Measurements from ENCODE around the gene RPTOR. TPM values are rescaled to one million over a fixed set of nuclear protein-coding genes. Genes with fewer than 3 reads are reported as not detected.

The RPTOR gene
- total and polyA plus RNA-seq, 10 of the 15 experiments (the other 5 are each of a cell fraction or from before 2014, with no cell fraction given): 0.18 to 32.1 (median 7.8) TPM

GRCh38 chr17:80649200-80649644, 104.6 kb downstream of the RPTOR start (continued):
- TF ChIP-seq MEF2A (IDR thresholded peaks at IDR 0.05; ENCODE audit: insufficient read depth, low read depth, low read length): no peak
- TF ChIP-seq, protein P1, sequence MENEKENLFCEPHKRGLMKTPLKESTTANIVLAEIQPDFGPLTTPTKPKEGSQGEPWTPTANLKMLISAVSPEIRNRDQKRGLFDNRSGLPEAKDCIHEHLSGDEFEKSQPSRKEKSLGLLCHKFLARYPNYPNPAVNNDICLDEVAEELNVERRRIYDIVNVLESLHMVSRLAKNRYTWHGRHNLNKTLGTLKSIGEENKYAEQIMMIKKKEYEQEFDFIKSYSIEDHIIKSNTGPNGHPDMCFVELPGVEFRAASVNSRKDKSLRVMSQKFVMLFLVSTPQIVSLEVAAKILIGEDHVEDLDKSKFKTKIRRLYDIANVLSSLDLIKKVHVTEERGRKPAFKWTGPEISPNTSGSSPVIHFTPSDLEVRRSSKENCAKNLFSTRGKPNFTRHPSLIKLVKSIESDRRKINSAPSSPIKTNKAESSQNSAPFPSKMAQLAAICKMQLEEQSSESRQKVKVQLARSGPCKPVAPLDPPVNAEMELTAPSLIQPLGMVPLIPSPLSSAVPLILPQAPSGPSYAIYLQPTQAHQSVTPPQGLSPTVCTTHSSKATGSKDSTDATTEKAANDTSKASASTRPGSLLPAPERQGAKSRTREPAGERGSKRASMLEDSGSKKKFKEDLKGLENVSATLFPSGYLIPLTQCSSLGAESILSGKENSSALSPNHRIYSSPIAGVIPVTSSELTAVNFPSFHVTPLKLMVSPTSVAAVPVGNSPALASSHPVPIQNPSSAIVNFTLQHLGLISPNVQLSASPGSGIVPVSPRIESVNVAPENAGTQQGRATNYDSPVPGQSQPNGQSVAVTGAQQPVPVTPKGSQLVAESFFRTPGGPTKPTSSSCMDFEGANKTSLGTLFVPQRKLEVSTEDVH (IDR thresholded peaks at IDR 0.05; ENCODE audit: low read depth, partially characterized antibody): no peak

GRCh38 chr17:80649672-80650330, 105.2 kb downstream of the RPTOR start:
- ChIA-PET CTCF (interaction anchor here (0.7 to 1.5 kb wide), 6 partner anchors 10 to 223 kb away, joined by 3 to 5 read pairs (median 3); no protein-coding TSS in a partner anchor), RAD21 (ENCODE audit: unreplicated experiment) (no interaction called here), SMC1A (ENCODE audit: uncharacterized antibody, unreplicated experiment) (no interaction called here), POLR2A (no interaction called here)
- 73% methylated on average over 14 of the region's 14 CpGs for WGBS (ENCODE audit: insufficient coverage, insufficient replicate concordance, low lambda C conversion rate, missing lambda C conversion rate)
- peaks cover 6% of the 10 kb centered on the region for H3K79me2 ChIP-seq (ENCODE audit: control insufficient read depth, insufficient read depth, low read length)
- no peak overlapping the region for H3K9ac ChIP-seq (ENCODE audit: control insufficient read depth, insufficient read depth, low read length)
- FAIRE-seq: no peak
- in situ Hi-C loops (cut with MboI) (no loop called here), intact Hi-C loops (cut with micrococcal nuclease; ENCODE audit: unreplicated experiment) (no loop called here)
- H3K4me1 ChIP-seq (ENCODE audit: control insufficient read depth, insufficient read depth, low read length): peaks cover 4% of the 10 kb centered on the region
- peak in 1 of 2 experiments; percentile 72; a peak in 2 of 3 replicates for TF ChIP-seq EGR1 (IDR thresholded peaks at IDR 0.05; ENCODE audit: borderline replicate concordance in 1 of 2, low read depth in 2 of 2, low read length in 2 of 2)
- TF ChIP-seq, protein P2, sequence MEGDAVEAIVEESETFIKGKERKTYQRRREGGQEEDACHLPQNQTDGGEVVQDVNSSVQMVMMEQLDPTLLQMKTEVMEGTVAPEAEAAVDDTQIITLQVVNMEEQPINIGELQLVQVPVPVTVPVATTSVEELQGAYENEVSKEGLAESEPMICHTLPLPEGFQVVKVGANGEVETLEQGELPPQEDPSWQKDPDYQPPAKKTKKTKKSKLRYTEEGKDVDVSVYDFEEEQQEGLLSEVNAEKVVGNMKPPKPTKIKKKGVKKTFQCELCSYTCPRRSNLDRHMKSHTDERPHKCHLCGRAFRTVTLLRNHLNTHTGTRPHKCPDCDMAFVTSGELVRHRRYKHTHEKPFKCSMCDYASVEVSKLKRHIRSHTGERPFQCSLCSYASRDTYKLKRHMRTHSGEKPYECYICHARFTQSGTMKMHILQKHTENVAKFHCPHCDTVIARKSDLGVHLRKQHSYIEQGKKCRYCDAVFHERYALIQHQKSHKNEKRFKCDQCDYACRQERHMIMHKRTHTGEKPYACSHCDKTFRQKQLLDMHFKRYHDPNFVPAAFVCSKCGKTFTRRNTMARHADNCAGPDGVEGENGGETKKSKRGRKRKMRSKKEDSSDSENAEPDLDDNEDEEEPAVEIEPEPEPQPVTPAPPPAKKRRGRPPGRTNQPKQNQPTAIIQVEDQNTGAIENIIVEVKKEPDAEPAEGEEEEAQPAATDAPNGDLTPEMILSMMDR (IDR thresholded peaks at IDR 0.05 in 2 of 3, conservative IDR thresholded peaks at IDR 0.05 in 1 of 3; ENCODE audit: control insufficient read depth in 2 of 3, extremely low read depth in 1 of 3, insufficient read depth in 1 of 3, low read depth in 3 of 3, low read length in 3 of 3): peak; percentile 28 to 46 (median 39)
- no peak for TF ChIP-seq PAX5 (IDR thresholded peaks at IDR 0.05; ENCODE audit: borderline replicate concordance, low read depth, low read length)
- TF ChIP-seq SMC3 (IDR thresholded peaks at IDR 0.05; ENCODE audit: borderline replicate concordance, low read length): peak; percentile 21; the same call in 1 of the 2 replicates
- no peak for TF ChIP-seq GATAD2B (conservative IDR thresholded peaks at IDR 0.05; ENCODE audit: low read depth)
- TF ChIP-seq EED (IDR thresholded peaks at IDR 0.05; ENCODE audit: low read depth): peak; percentile 42; the same call in 1 of the 2 replicates
- no peak for TF ChIP-seq ETV6 (conservative IDR thresholded peaks at IDR 0.05 in 1 of 2, IDR thresholded peaks at IDR 0.05 in 1 of 2; ENCODE audit: borderline replicate concordance in 1 of 2, low read depth in 1 of 2)
- TF ChIP-seq RAD21 (IDR thresholded peaks at IDR 0.05; ENCODE audit: insufficient read depth, low read depth, low read length): peak; percentile 36
- TF ChIP-seq BACH1 (IDR thresholded peaks at IDR 0.05; ENCODE audit: borderline replicate concordance): no peak
- no peak for TF ChIP-seq ZBED1 (IDR thresholded peaks at IDR 0.05; ENCODE audit: borderline replicate concordance)
- no peaks in the 10 kb centered on the region; the same call in 2 of the 3 replicates for H3K9me3 ChIP-seq (replicated peaks; ENCODE audit: control insufficient read depth, insufficient read depth, low read length)
- H3K4me2 ChIP-seq (ENCODE audit: control insufficient read depth, insufficient read depth): 0 out of 2 replicates have a peak overlapping the region, but pooled peaks have one; percentile 2
- no TSS peak for BruUV-seq (replicated peaks)
- ATAC-seq: peak; percentile 66
- DNase-seq (ENCODE audit: low read depth, low spot score): no peak
- no peak overlapping the region for H3K27ac ChIP-seq (ENCODE audit: control insufficient read depth, insufficient read depth)
- H3K27me3 ChIP-seq (replicated peaks in 1 of 2; ENCODE audit: control insufficient read depth in 2 of 2, insufficient read depth in 2 of 2, low read length in 1 of 2): no peaks in the 10 kb centered on the region
- no peaks in the 10 kb centered on the region for H3K36me3 ChIP-seq (ENCODE audit: control insufficient read depth in 2 of 2, insufficient read depth in 2 of 2, low read length in 1 of 2)
- no peak overlapping the region for H3K4me3 ChIP-seq
- H4K20me1 ChIP-seq (ENCODE audit: control insufficient read depth, insufficient read depth): no peaks in the 10 kb centered on the region
- H2AFZ ChIP-seq (ENCODE audit: control insufficient read depth, low read depth, low read length): no peak overlapping the region
